Measurements from ENCODE around the gene TRIM73.
"Not testable (repeated sequence)": the region's sequence is repeated elsewhere in the genome, so short reads cannot be mapped to it uniquely, and the experiment has no call there.

GRCh38 chr7:75419693-75420092 is 24.3 kb downstream of the TRIM73 start:
- not testable (repeated sequence) for TF ChIP-seq CTCF, POLR2A (IDR thresholded peaks at IDR 0.05)

All from heart left ventricle (tissue), 13 donors.